Heart left ventricle (tissue), 13 donors: ENCODE measurements around the gene MIDN.

Experiments
- POLR2A ChIP-seq, 2 donors: fragments of 450-650 bp; IDR thresholded peaks; one replicate each; pipeline ENCODE4 v1.6.1; 2017; ENCODE audit warnings: antibody characterized with exemption in 2 of 2, mild to moderate bottlenecking in 2 of 2, moderate library complexity in 2 of 2
- TF ChIP-seq, protein P1 (sequence below), 12 donors: fragments of 200-600 bp; sonication (generic) in 4 of 12; IDR thresholded peaks; one replicate each; pipeline versions ENCODE4 v1.5.0 to v1.8.0; 2018 to 2022; ENCODE audit warnings: antibody characterized with exemption in 12 of 12, mild to moderate bottlenecking in 5 of 12
- donor health status: ischemic (EF 13 %, LVEDD 7.1; RV severe dilation, severe dysfunction).
- donor health status: DM: no; HTN: yes; CAD: no.
- donor health status: DM: no; HTN: no; CAD: no.
- donor health status: ischemic (EF 25% LVEDD 6.9; RV normal size, moderate dysfunction).
- donor health status: ischemic (EF 25% LVEDD 5.7; RV mildly dilated, moderate dysfunction).
- donor health status: ischemic (EF 35%, LVEDD 5.7; RV mildly dilated, moderate dysfunction).
- donor health status: nonischemic (EF 11% LVEDD 7.7; RV severe dilation, severe dysfunction).
- donor health status: DM: yes; HTN: yes; CAD: no.
- donor health status: PGD.
- donor health status: ischemic (EF 29% LVEDD 5.4; RV normal size, mild dysfunction).
- donor health status: nonischemic (EF 23%, LVEDD 6.1; RV moderate dilation, normal function).

DNA sequence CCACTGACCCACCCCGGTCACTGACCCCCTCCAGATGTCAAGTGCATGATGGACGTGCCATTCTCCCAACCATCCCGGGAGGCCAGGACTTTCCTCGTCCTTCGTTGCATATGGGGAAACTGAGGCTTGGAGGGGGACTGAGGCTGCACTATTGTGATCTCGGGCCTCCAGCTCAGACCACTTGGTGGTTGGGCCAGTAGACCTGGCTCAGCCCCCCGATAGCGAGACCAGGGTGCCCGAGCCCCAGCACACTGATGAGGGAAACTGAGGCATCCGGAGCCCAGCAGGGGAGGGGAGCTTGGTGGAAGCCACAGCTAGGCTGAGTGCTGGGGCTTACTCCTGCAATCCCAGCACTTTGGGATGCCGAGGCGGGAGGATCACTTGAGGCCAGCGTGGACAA lies 47.7 kb downstream of the MIDN start:
- TF ChIP-seq, protein P1, sequence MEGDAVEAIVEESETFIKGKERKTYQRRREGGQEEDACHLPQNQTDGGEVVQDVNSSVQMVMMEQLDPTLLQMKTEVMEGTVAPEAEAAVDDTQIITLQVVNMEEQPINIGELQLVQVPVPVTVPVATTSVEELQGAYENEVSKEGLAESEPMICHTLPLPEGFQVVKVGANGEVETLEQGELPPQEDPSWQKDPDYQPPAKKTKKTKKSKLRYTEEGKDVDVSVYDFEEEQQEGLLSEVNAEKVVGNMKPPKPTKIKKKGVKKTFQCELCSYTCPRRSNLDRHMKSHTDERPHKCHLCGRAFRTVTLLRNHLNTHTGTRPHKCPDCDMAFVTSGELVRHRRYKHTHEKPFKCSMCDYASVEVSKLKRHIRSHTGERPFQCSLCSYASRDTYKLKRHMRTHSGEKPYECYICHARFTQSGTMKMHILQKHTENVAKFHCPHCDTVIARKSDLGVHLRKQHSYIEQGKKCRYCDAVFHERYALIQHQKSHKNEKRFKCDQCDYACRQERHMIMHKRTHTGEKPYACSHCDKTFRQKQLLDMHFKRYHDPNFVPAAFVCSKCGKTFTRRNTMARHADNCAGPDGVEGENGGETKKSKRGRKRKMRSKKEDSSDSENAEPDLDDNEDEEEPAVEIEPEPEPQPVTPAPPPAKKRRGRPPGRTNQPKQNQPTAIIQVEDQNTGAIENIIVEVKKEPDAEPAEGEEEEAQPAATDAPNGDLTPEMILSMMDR (IDR thresholded peaks at IDR 0.05): no peak
- no peak for TF ChIP-seq POLR2A (IDR thresholded peaks at IDR 0.05)
